ENCODE data around the gene LHPP. TPM values are rescaled to one million over a fixed set of nuclear protein-coding genes. Genes with fewer than 3 reads are reported as not detected.

Gene LHPP
- total and polyA plus RNA-seq, 8 donors: 8.5 to 48.7 (median 17.0) TPM

DNA sequence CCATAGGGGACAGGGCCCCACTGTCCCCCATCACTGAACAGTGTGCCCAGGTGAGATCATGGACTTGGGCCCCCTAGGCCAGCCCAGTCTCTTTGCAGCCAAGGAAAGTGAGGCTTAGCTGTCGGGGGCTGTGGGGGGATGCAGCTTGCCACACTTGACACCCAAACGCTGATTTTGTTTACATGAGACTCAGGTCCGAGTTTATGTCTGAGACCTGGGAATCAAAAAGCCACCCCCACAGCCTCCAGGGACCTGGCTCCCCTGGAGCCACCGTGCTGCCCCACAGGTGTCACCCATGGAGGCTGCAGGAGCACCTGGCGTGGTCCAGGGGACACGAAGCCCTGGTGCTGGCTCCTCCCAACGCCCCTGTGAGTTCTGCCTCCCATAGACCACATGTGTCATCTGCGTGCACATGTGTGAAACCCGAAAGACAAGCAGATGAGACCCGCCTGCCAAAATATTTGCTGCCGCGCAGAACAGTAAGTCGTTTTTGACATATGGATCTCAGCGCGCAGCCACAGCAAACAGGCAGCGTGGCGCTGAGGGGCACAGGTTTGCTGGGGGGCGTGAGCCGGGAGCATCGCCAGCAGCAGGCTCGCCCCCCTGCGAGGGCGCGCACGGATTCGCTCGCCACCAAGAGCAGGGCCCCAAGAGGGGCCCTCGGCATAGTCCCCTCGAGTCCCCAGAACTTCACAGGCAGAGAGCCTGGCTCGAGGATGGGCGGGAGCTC is 112.3 kb downstream of the LHPP start:
- Histone ChIP-seq H3K9me3 (no peaks in the 10 kb centered on the region), H3K4me1 (no peaks in the 10 kb centered on the region), H3K4me3 (no peak overlapping the region), H3K27me3 (no peaks in the 10 kb centered on the region), H3K36me3 (no peaks in the 10 kb centered on the region), H3K27ac (no peak overlapping the region)
- WGBS, 5 donors: 85 to 90% (median 88%) methylated on average over 6 to 31 of the region's 31 CpGs
- TF ChIP-seq, protein P1, sequence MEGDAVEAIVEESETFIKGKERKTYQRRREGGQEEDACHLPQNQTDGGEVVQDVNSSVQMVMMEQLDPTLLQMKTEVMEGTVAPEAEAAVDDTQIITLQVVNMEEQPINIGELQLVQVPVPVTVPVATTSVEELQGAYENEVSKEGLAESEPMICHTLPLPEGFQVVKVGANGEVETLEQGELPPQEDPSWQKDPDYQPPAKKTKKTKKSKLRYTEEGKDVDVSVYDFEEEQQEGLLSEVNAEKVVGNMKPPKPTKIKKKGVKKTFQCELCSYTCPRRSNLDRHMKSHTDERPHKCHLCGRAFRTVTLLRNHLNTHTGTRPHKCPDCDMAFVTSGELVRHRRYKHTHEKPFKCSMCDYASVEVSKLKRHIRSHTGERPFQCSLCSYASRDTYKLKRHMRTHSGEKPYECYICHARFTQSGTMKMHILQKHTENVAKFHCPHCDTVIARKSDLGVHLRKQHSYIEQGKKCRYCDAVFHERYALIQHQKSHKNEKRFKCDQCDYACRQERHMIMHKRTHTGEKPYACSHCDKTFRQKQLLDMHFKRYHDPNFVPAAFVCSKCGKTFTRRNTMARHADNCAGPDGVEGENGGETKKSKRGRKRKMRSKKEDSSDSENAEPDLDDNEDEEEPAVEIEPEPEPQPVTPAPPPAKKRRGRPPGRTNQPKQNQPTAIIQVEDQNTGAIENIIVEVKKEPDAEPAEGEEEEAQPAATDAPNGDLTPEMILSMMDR (IDR thresholded peaks at IDR 0.05): no peak
- TF ChIP-seq POLR2A (IDR thresholded peaks at IDR 0.05): no peak
- no peak for TF ChIP-seq POLR2AphosphoS5 (IDR thresholded peaks at IDR 0.05)
- no peak for TF ChIP-seq EP300 (IDR thresholded peaks at IDR 0.05)
- intact Hi-C loops (cut with DNase I; ENCODE audit: low total_unique reads): no loop called here
- DNase-seq: no peak

DNA sequence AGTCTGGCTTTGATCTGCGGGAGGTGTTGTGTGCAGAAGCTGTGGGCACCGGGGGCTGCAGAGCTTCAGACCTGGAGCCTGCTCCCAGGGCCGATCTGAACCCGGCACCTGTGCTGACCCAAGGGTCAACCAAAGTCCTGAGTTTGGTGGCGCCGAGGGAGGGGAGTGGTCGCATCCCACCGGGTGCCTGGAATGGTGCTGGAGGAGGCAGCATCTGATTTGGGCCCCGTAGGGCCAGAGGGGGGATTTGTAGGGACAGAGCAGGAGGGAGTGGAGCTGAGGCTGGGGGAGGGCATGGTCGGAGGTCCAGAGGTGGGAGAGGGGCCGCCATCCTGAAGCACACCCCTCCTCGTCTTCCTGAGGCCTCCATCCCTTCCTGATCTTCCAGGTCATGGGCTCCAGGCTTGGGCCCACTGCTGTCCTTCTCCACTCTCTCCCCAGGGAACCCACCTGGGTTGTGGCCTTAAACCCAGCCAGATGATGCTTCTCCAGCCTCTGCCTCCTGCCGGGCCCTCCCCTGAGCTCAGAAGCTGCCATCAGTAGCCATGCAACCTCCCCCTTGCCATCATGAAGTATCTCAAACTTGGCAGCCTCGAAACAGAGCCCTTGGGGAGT is 112.9 kb downstream of the LHPP start:
- 89 to 97% (median 91%) methylated on average over 11 to 14 of the region's 14 CpGs for WGBS, 5 donors
- H3K27ac ChIP-seq: no peak overlapping the region
- intact Hi-C loops (cut with DNase I; ENCODE audit: low total_unique reads): no loop called here
- no peak overlapping the region for H3K4me3 ChIP-seq
- H3K36me3 ChIP-seq: no peaks in the 10 kb centered on the region
- H3K4me1 ChIP-seq: no peaks in the 10 kb centered on the region
- H3K27me3 ChIP-seq: no peaks in the 10 kb centered on the region
- TF ChIP-seq EP300 (IDR thresholded peaks at IDR 0.05): no peak
- no peak for DNase-seq
- H3K9me3 ChIP-seq: no peaks in the 10 kb centered on the region

DNA sequence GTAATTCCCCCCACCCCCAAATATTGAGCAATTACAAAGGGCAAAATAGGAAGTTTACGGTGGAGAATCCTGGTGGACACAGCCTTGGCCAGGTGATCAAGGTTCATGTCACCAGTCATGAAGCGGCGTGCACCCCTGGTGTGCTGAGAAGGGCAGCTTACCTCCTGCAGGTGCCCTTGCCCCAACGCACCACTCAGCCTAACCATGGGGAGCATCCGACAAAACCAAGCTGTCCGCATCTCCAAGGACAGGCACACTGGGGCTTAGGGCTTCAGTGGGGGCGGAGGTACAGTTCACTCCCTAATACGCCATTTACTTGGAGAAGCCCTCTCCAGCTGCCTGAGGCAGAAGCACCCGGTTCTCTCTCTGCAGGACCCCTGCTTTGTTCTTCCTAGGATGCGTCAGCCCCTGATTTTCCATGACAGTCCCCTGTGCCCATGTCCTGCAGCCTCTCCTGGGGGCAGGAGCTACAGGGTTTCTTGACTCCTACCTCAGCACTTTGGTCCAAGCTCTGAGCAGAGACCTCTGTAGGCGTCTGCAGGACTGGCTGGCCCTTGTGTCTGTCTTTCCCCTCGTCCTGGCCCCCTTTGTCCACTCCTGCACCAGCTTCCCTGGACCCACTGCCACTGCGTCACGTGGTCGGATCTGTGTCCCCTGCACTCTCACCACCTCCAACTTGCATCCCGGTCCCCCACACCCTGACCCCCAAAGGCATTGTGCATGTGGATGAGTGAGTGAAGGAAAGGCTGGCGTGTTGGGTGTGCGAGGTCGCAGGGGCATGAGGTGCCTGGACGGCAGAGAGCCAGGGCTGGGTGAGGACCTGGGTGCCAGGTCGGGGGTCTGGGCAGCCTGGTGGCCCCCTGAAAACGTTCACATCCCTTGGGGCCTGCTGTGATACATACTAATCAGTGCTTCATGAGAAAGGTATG is 113.7 kb downstream of the LHPP start:
- intact Hi-C loops (cut with DNase I; ENCODE audit: low total_unique reads): no loop called here
- Histone ChIP-seq H3K27ac (no peak overlapping the region), H3K9me3 (no peaks in the 10 kb centered on the region), H3K36me3 (no peaks in the 10 kb centered on the region), H3K27me3 (no peaks in the 10 kb centered on the region), H3K4me1 (no peaks in the 10 kb centered on the region), H3K4me3 (no peak overlapping the region)
- 84 to 89% (median 87%) methylated on average over 16 to 22 of the region's 22 CpGs for WGBS, 5 donors
- TF ChIP-seq EP300 (IDR thresholded peaks at IDR 0.05): no peak
- no peak for TF ChIP-seq POLR2A (IDR thresholded peaks at IDR 0.05)
- no peak for TF ChIP-seq POLR2AphosphoS5 (IDR thresholded peaks at IDR 0.05)
- TF ChIP-seq, protein P1 (IDR thresholded peaks at IDR 0.05): no peak
- DNase-seq: no peak

DNA sequence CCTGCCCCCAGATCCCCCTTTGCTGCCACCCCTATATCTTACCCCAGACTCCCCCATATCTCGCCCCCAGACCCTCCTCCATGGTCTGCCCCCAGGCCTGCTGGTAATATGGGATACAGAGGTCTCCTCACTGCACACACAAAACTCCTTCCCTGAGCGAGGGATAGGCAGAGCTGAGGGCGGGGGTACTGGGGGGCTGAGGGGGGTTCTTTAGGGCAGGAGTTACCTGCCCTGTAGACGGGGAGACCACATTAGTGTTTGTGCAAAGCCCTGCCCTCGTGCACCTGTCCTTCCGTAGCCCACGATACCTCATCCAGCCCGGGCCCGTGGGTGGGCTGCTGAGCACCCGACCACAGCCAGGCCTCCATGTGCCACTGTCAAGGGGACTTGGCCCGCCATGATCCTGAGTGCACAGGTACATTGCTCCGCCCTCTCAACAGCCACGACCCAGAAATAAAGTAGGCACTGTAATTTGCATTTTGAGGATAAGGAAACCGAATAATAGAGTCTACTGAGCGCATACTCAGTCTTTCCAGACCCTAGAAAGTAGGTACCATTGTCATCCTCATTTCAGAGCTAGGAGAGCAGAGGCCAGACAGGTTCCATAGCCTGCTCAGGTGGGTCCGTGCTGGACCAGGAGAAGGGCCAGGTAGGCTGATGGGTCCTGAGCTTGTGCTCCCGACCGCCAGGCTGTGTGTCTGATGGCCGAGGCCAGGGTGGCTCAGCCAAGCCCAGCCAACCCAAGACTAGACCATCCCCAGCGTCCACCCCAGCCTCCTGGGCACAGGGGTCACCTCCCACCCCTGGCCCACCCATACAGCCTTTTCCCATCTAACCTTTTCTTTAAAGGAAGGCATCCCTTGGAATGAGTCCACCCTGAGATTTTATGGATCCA is 115.2 kb downstream of the LHPP start:
- Histone ChIP-seq H3K27me3 (no peaks in the 10 kb centered on the region), H3K27ac (no peak overlapping the region), H3K36me3 (no peaks in the 10 kb centered on the region), H3K9me3 (no peaks in the 10 kb centered on the region), H3K4me1 (no peaks in the 10 kb centered on the region), H3K4me3 (no peak overlapping the region)
- intact Hi-C loops (cut with DNase I; ENCODE audit: low total_unique reads): no loop called here
- no peak for TF ChIP-seq POLR2A (IDR thresholded peaks at IDR 0.05)
- TF ChIP-seq, protein P1 (IDR thresholded peaks at IDR 0.05): no peak
- TF ChIP-seq EP300 (IDR thresholded peaks at IDR 0.05): no peak
- TF ChIP-seq POLR2AphosphoS5 (IDR thresholded peaks at IDR 0.05): no peak
- 76 to 94% (median 82%) methylated on average over 8 to 20 of the region's 20 CpGs for WGBS, 5 donors
- no peak for DNase-seq
